GM23338 (cell line): ENCODE measurements around the gene SYCN. TPM values are rescaled to one million over a fixed set of nuclear protein-coding genes. Genes with fewer than 3 reads are reported as not detected.

Experiments
- ATAC-seq: fragments of 200-7000 bp; cut with Tn5 transposase; 3 replicates; pipeline ENCODE4 v1.9.1; 2020
- DNase-seq: peaks from one replicate; pipeline ENCODE4 v3.0.0-alpha.2; 2015; ENCODE audit warnings: low spot score
- H2AFZ ChIP-seq: fragments of 200-600 bp; sonication (generic); 2 replicates; pipeline ENCODE4 v1.8.0; 2016; ENCODE audit warnings: antibody characterized with exemption, mild to moderate bottlenecking, moderate library complexity
- H3F3A ChIP-seq: fragments of 200-600 bp; sonication (generic); replicated peaks from 2 replicates; pipeline ENCODE4 v1.8.0; 2017; ENCODE audit warnings: antibody characterized with exemption, mixed run types, low read depth
- H3K27ac ChIP-seq: fragments of 200-600 bp; sonication (generic); 2 replicates; pipeline ENCODE4 v1.6.1; 2016; ENCODE audit warnings: low read depth
- H3K27me3 ChIP-seq: fragments of 200-600 bp; sonication (generic); 2 replicates; pipeline ENCODE4 v1.8.0; 2016; ENCODE audit warnings: mild to moderate bottlenecking, mixed run types, moderate library complexity; ENCODE audit not compliant: insufficient read depth
- H3K36me3 ChIP-seq: fragments of 200-600 bp; sonication (generic); 2 replicates; pipeline ENCODE4 v1.8.0; 2016; ENCODE audit warnings: mild to moderate bottlenecking; ENCODE audit not compliant: insufficient read depth
- H3K4me1 ChIP-seq: fragments of 200-600 bp; sonication (generic); 2 replicates; pipeline ENCODE4 v1.8.0; 2016; ENCODE audit warnings: mild to moderate bottlenecking, moderate library complexity; ENCODE audit not compliant: insufficient read depth
- H3K4me2 ChIP-seq: fragments of 200-600 bp; sonication (generic); 2 replicates; pipeline ENCODE4 v1.7.1; 2017; ENCODE audit warnings: mixed run types
- H3K4me3 ChIP-seq: fragments of 200-600 bp; sonication (generic); 2 replicates; pipeline ENCODE4 v1.6.1; 2016; ENCODE audit warnings: mixed run types
- H3K79me2 ChIP-seq: fragments of 200-600 bp; sonication (generic); replicated peaks from 2 replicates; pipeline ENCODE4 v1.8.0; 2017; ENCODE audit warnings: mild to moderate bottlenecking; ENCODE audit not compliant: insufficient read depth
- H3K9me2 ChIP-seq: fragments of 200-600 bp; sonication (generic); 2 replicates; pipeline ENCODE4 v1.8.0; 2017; ENCODE audit not compliant: insufficient read depth
- H4K20me1 ChIP-seq: fragments of 200-600 bp; sonication (generic); replicated peaks from 2 replicates; pipeline ENCODE4 v1.8.0; 2017; ENCODE audit warnings: mild to moderate bottlenecking; ENCODE audit not compliant: insufficient read depth
- H3K27ac Mint-ChIP-seq: 2 replicates; pipeline ENCODE4 v1.8.0; 2020; ENCODE audit warnings: inconsistent platforms, mild to moderate bottlenecking, moderate library complexity, mixed read lengths
- H3K27me3 Mint-ChIP-seq: 3 replicates; pipeline ENCODE4 v1.8.0; 2022; ENCODE audit warnings: low read depth, mild to moderate bottlenecking, moderate library complexity, mixed read lengths, inconsistent platforms; ENCODE audit not compliant: insufficient read depth, poor library complexity
- H3K36me3 Mint-ChIP-seq: 3 replicates; pipeline ENCODE4 v1.8.0; 2021; ENCODE audit warnings: low read depth, mild to moderate bottlenecking, inconsistent platforms, moderate library complexity, mixed read lengths
- H3K4me1 Mint-ChIP-seq: 3 replicates; pipeline ENCODE4 v1.8.0; 2020; ENCODE audit warnings: mild to moderate bottlenecking, inconsistent platforms, mixed read lengths
- H3K4me3 Mint-ChIP-seq: 3 replicates; pipeline ENCODE4 v1.8.0; 2021; ENCODE audit warnings: moderate library complexity, mild to moderate bottlenecking, inconsistent platforms, mixed read lengths
- H3K9me3 Mint-ChIP-seq: 3 replicates; pipeline ENCODE4 v1.8.0; 2020; ENCODE audit warnings: moderate library complexity, mild to moderate bottlenecking, inconsistent platforms, mixed read lengths
- CREB1 ChIP-seq: fragments of 250-450 bp; sonication (Bioruptor Pico); IDR thresholded peaks from 2 replicates; pipeline ENCODE4 v1.5.0; 2020; ENCODE audit warnings: low read depth, mild to moderate bottlenecking, moderate library complexity
- ETS1 ChIP-seq: IDR thresholded peaks from 2 replicates; pipeline ENCODE4 v1.6.1; 2016; ENCODE audit warnings: antibody characterized with exemption
- EZH2 ChIP-seq: fragments of 200-600 bp; sonication (generic); IDR thresholded peaks from one replicate; pipeline ENCODE4 v1.8.0; 2017; ENCODE audit warnings: antibody characterized with exemption, mild to moderate bottlenecking, low read depth; ENCODE audit not compliant: unreplicated experiment
- JUNB ChIP-seq: IDR thresholded peaks from one replicate; pipeline ENCODE4 v1.6.1; 2016; ENCODE audit warnings: antibody characterized with exemption; ENCODE audit not compliant: unreplicated experiment
- NANOG ChIP-seq: IDR thresholded peaks from 2 replicates; pipeline ENCODE4 v1.6.1; 2016; ENCODE audit warnings: antibody characterized with exemption, borderline replicate concordance
- REST ChIP-seq: IDR thresholded peaks from one replicate; pipeline ENCODE4 v1.6.1; 2018; ENCODE audit warnings: antibody characterized with exemption; ENCODE audit not compliant: unreplicated experiment
- ZNF114 ChIP-seq: fragments of 250-450 bp; sonication (Bioruptor Pico); IDR thresholded peaks from 2 replicates; pipeline ENCODE4 v1.5.0; 2020; ENCODE audit warnings: mild to moderate bottlenecking, moderate library complexity
- ZNF331 ChIP-seq: fragments of 250-450 bp; sonication (Bioruptor Pico); IDR thresholded peaks from 2 replicates; pipeline ENCODE4 v1.5.0; 2020; ENCODE audit warnings: low read depth, mild to moderate bottlenecking, moderate library complexity
- polyA plus RNA-seq: library from polyadenylated mRNA; unstranded; fragments of >200 nt; fragmentation: Nextera tagmentation; extraction: Ambion mirVana; gene quantifications from 2 replicates; pipeline ENCODE4 v1.2.1, GENCODE V29; 2016
- total RNA-seq: library from RNA; depleted of rRNA; stranded (reverse); fragments of >200 nt; shearing (Covaris generic); gene quantifications from 2 replicates; pipeline ENCODE4 v1.2.3, GENCODE V29; 2014

SYCN gene
- total and polyA plus RNA-seq, 2 experiments from 2014 or later, result not detected

DNA sequence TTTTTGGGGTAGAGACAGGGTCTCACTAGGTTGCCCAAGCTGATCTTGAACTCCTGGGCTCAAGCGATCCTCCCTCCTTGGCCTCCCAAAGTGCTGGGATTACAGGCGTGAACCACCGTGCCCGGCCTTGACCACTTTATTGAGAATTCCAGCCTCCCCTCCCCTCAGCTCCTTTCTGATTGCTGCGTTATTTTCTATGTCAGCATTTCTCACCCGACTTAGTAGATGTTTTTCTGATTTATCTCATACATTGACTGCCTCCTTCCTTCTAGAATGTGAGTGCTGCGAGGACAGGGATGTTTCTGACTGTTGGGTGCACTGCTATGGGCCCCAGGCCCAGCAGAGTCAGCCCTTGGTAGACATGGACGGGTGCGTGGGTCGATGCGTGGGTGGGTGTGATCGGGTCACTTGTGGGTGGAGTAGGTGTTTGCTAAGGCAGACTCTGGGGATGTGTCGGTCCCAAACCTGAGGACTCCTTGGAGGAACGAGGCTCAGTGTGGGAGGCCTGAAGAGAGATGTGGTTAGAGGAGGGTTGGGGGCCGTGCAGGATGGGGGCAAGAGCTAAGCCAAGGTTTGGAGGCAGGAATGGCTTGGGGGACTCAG is 41.5 kb downstream of the SYCN start (continued):
- TF ChIP-seq NANOG (no peak), JUNB (no peak), EZH2 (no peak), REST (no peak)

DNA sequence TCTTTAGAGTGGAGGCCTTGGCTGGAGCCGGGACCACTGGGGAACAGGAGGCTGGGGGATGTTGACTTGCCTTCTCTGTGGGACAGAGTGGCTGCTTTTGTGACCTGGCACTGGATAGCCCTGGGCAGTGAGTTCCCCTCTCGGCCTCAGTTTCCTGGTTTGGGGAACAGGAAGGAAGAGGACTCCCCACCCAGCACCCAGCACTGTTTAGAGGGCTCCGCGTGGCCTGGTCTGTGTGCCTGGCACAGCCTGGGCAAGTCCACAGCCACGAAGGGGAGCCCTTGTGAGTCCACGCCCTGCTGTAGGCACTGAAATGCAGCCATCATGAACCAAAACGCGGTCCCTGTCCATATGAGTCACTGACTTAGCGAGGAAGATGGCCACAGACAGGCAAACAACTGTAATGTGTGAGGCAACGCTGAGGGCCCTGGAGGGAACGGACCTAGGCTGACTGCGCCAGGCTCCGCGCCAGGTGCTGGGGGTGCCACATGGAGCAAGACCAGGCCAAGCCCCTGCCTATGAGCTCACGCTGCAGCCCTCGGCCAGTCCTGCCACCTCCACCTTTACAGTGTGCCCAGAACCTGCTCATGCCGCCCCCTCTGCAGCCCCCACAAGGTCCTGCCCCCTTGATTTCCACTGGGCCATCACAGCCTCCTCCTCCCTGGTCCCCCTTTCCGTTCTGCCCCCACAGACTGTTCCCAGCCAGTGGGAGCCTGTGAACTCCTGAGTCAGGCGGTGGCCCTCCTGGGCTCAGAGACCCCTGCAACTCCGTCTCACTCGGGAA is 43.0 kb downstream of the SYCN start:
- ATAC-seq (no peak), DNase-seq (no peak)
- Histone ChIP-seq H4K20me1 (peaks cover 11% of the 10 kb centered on the region), H3K9me2 (no peaks in the 10 kb centered on the region), H3K27ac (no peak overlapping the region), H3F3A (no peaks in the 10 kb centered on the region), H3K4me1 (no peaks in the 10 kb centered on the region; the same call in 1 of the 2 replicates), H3K27me3 (no peaks in the 10 kb centered on the region), H3K79me2 (peaks cover 38% of the 10 kb centered on the region), H2AFZ (no peak overlapping the region), H3K4me3 (no peak overlapping the region), H3K36me3 (no peaks in the 10 kb centered on the region), H3K4me2 (no peak overlapping the region)
- H3K27ac Mint-ChIP-seq, result no peak overlapping the region
- no peaks in the 10 kb centered on the region for H3K9me3 Mint-ChIP-seq
- H3K4me3 Mint-ChIP-seq, result no peak overlapping the region
- no peaks in the 10 kb centered on the region; the same call in 2 of the 3 replicates for H3K36me3 Mint-ChIP-seq
- peaks cover 23% of the 10 kb centered on the region for H3K4me1 Mint-ChIP-seq
- peaks cover 13% of the 10 kb centered on the region for H3K27me3 Mint-ChIP-seq
- no peak for TF ChIP-seq ETS1
- no peak for TF ChIP-seq EZH2
- TF ChIP-seq ZNF114 (CRISPR knock-in tag), result no peak
- no peak for TF ChIP-seq NANOG
- no peak for TF ChIP-seq CREB1 (CRISPR knock-in tag)
- no peak for TF ChIP-seq REST
- no peak for TF ChIP-seq JUNB
- no peak for TF ChIP-seq ZNF331 (CRISPR knock-in tag)
